GM23338 (cell line): Measurements from ENCODE around the gene FAM227B. TPM values are rescaled to one million over a fixed set of nuclear protein-coding genes. Genes with fewer than 3 reads are reported as not detected.

Experiments
- ATAC-seq: fragments of 200-7000 bp; cut with Tn5 transposase; 3 replicates; pipeline ENCODE4 v1.9.1; 2020
- DNase-seq: peaks from one replicate; pipeline ENCODE4 v3.0.0-alpha.2; 2015; ENCODE audit warnings: low spot score
- H2AFZ ChIP-seq: fragments of 200-600 bp; sonication (generic); 2 replicates; pipeline ENCODE4 v1.8.0; 2016; ENCODE audit warnings: antibody characterized with exemption, mild to moderate bottlenecking, moderate library complexity
- H3F3A ChIP-seq: fragments of 200-600 bp; sonication (generic); replicated peaks from 2 replicates; pipeline ENCODE4 v1.8.0; 2017; ENCODE audit warnings: antibody characterized with exemption, mixed run types, low read depth
- H3K27ac ChIP-seq: fragments of 200-600 bp; sonication (generic); 2 replicates; pipeline ENCODE4 v1.6.1; 2016; ENCODE audit warnings: low read depth
- H3K27me3 ChIP-seq: fragments of 200-600 bp; sonication (generic); 2 replicates; pipeline ENCODE4 v1.8.0; 2016; ENCODE audit warnings: mild to moderate bottlenecking, mixed run types, moderate library complexity; ENCODE audit not compliant: insufficient read depth
- H3K36me3 ChIP-seq: fragments of 200-600 bp; sonication (generic); 2 replicates; pipeline ENCODE4 v1.8.0; 2016; ENCODE audit warnings: mild to moderate bottlenecking; ENCODE audit not compliant: insufficient read depth
- H3K4me1 ChIP-seq: fragments of 200-600 bp; sonication (generic); 2 replicates; pipeline ENCODE4 v1.8.0; 2016; ENCODE audit warnings: mild to moderate bottlenecking, moderate library complexity; ENCODE audit not compliant: insufficient read depth
- H3K4me2 ChIP-seq: fragments of 200-600 bp; sonication (generic); 2 replicates; pipeline ENCODE4 v1.7.1; 2017; ENCODE audit warnings: mixed run types
- H3K4me3 ChIP-seq: fragments of 200-600 bp; sonication (generic); 2 replicates; pipeline ENCODE4 v1.6.1; 2016; ENCODE audit warnings: mixed run types
- H3K79me2 ChIP-seq: fragments of 200-600 bp; sonication (generic); replicated peaks from 2 replicates; pipeline ENCODE4 v1.8.0; 2017; ENCODE audit warnings: mild to moderate bottlenecking; ENCODE audit not compliant: insufficient read depth
- H3K9me2 ChIP-seq: fragments of 200-600 bp; sonication (generic); 2 replicates; pipeline ENCODE4 v1.8.0; 2017; ENCODE audit not compliant: insufficient read depth
- H4K20me1 ChIP-seq: fragments of 200-600 bp; sonication (generic); replicated peaks from 2 replicates; pipeline ENCODE4 v1.8.0; 2017; ENCODE audit warnings: mild to moderate bottlenecking; ENCODE audit not compliant: insufficient read depth
- H3K27ac Mint-ChIP-seq: 2 replicates; pipeline ENCODE4 v1.8.0; 2020; ENCODE audit warnings: inconsistent platforms, mild to moderate bottlenecking, moderate library complexity, mixed read lengths
- H3K27me3 Mint-ChIP-seq: 3 replicates; pipeline ENCODE4 v1.8.0; 2022; ENCODE audit warnings: low read depth, mild to moderate bottlenecking, moderate library complexity, mixed read lengths, inconsistent platforms; ENCODE audit not compliant: insufficient read depth, poor library complexity
- H3K36me3 Mint-ChIP-seq: 3 replicates; pipeline ENCODE4 v1.8.0; 2021; ENCODE audit warnings: low read depth, mild to moderate bottlenecking, inconsistent platforms, moderate library complexity, mixed read lengths
- H3K4me1 Mint-ChIP-seq: 3 replicates; pipeline ENCODE4 v1.8.0; 2020; ENCODE audit warnings: mild to moderate bottlenecking, inconsistent platforms, mixed read lengths
- H3K4me3 Mint-ChIP-seq: 3 replicates; pipeline ENCODE4 v1.8.0; 2021; ENCODE audit warnings: moderate library complexity, mild to moderate bottlenecking, inconsistent platforms, mixed read lengths
- H3K9me3 Mint-ChIP-seq: 3 replicates; pipeline ENCODE4 v1.8.0; 2020; ENCODE audit warnings: moderate library complexity, mild to moderate bottlenecking, inconsistent platforms, mixed read lengths
- CREB1 ChIP-seq: fragments of 250-450 bp; sonication (Bioruptor Pico); IDR thresholded peaks from 2 replicates; pipeline ENCODE4 v1.5.0; 2020; ENCODE audit warnings: low read depth, mild to moderate bottlenecking, moderate library complexity
- ETS1 ChIP-seq: IDR thresholded peaks from 2 replicates; pipeline ENCODE4 v1.6.1; 2016; ENCODE audit warnings: antibody characterized with exemption
- EZH2 ChIP-seq: fragments of 200-600 bp; sonication (generic); IDR thresholded peaks from one replicate; pipeline ENCODE4 v1.8.0; 2017; ENCODE audit warnings: antibody characterized with exemption, mild to moderate bottlenecking, low read depth; ENCODE audit not compliant: unreplicated experiment
- JUNB ChIP-seq: IDR thresholded peaks from one replicate; pipeline ENCODE4 v1.6.1; 2016; ENCODE audit warnings: antibody characterized with exemption; ENCODE audit not compliant: unreplicated experiment
- POLR2AphosphoS5 ChIP-seq: IDR thresholded peaks from 2 replicates; pipeline ENCODE4 v1.6.1; 2016; ENCODE audit warnings: antibody characterized with exemption, low read depth
- REST ChIP-seq: IDR thresholded peaks from one replicate; pipeline ENCODE4 v1.6.1; 2018; ENCODE audit warnings: antibody characterized with exemption; ENCODE audit not compliant: unreplicated experiment
- STAT1 ChIP-seq: IDR thresholded peaks from one replicate; pipeline ENCODE4 v1.6.1; 2016; ENCODE audit warnings: antibody characterized with exemption; ENCODE audit not compliant: unreplicated experiment
- ZNF331 ChIP-seq: fragments of 250-450 bp; sonication (Bioruptor Pico); IDR thresholded peaks from 2 replicates; pipeline ENCODE4 v1.5.0; 2020; ENCODE audit warnings: low read depth, mild to moderate bottlenecking, moderate library complexity
- polyA plus RNA-seq: library from polyadenylated mRNA; unstranded; fragments of >200 nt; fragmentation: Nextera tagmentation; extraction: Ambion mirVana; gene quantifications from 2 replicates; pipeline ENCODE4 v1.2.1, GENCODE V29; 2016
- total RNA-seq: library from RNA; depleted of rRNA; stranded (reverse); fragments of >200 nt; shearing (Covaris generic); gene quantifications from 2 replicates; pipeline ENCODE4 v1.2.3, GENCODE V29; 2014
- TF ChIP-seq, protein P1 (sequence below): fragments of 250-450 bp; sonication (Bioruptor Pico); IDR thresholded peaks from 2 replicates; pipeline ENCODE4 v1.5.0; 2020; ENCODE audit warnings: mild to moderate bottlenecking, moderate library complexity

Gene FAM227B
- total and polyA plus RNA-seq, 2 experiments from 2014 or later, result 2.6 to 10.2 TPM

- H3K9me2 ChIP-seq, result no peaks in the 10 kb centered on the region; the same call in 1 of the 2 replicates
- Mint-ChIP-seq H3K27me3 (no peaks in the 10 kb centered on the region), H3K4me3 (no peak overlapping the region), H3K9me3 (peaks cover 42% of the 10 kb centered on the region), H3K4me1 (no peaks in the 10 kb centered on the region), H3K36me3 (peaks cover 20% of the 10 kb centered on the region; the same call in 2 of the 3 replicates), H3K27ac (no peak overlapping the region)
- DNase-seq, result no peak
- H4K20me1 ChIP-seq, result no peaks in the 10 kb centered on the region
- H3K4me1 ChIP-seq, result no peaks in the 10 kb centered on the region
- H3K36me3 ChIP-seq, result no peaks in the 10 kb centered on the region; the same call in 1 of the 2 replicates
- no peak overlapping the region for H2AFZ ChIP-seq
- H3K79me2 ChIP-seq, result no peaks in the 10 kb centered on the region
- no peak for TF ChIP-seq POLR2AphosphoS5
- no peak for TF ChIP-seq ETS1
- TF ChIP-seq EZH2, result no peak
- no peak for TF ChIP-seq ZNF331 (CRISPR knock-in tag)
- no peak for TF ChIP-seq JUNB
- no peak for TF ChIP-seq CREB1 (CRISPR knock-in tag)
- TF ChIP-seq STAT1, result no peak
- TF ChIP-seq, protein P1, sequence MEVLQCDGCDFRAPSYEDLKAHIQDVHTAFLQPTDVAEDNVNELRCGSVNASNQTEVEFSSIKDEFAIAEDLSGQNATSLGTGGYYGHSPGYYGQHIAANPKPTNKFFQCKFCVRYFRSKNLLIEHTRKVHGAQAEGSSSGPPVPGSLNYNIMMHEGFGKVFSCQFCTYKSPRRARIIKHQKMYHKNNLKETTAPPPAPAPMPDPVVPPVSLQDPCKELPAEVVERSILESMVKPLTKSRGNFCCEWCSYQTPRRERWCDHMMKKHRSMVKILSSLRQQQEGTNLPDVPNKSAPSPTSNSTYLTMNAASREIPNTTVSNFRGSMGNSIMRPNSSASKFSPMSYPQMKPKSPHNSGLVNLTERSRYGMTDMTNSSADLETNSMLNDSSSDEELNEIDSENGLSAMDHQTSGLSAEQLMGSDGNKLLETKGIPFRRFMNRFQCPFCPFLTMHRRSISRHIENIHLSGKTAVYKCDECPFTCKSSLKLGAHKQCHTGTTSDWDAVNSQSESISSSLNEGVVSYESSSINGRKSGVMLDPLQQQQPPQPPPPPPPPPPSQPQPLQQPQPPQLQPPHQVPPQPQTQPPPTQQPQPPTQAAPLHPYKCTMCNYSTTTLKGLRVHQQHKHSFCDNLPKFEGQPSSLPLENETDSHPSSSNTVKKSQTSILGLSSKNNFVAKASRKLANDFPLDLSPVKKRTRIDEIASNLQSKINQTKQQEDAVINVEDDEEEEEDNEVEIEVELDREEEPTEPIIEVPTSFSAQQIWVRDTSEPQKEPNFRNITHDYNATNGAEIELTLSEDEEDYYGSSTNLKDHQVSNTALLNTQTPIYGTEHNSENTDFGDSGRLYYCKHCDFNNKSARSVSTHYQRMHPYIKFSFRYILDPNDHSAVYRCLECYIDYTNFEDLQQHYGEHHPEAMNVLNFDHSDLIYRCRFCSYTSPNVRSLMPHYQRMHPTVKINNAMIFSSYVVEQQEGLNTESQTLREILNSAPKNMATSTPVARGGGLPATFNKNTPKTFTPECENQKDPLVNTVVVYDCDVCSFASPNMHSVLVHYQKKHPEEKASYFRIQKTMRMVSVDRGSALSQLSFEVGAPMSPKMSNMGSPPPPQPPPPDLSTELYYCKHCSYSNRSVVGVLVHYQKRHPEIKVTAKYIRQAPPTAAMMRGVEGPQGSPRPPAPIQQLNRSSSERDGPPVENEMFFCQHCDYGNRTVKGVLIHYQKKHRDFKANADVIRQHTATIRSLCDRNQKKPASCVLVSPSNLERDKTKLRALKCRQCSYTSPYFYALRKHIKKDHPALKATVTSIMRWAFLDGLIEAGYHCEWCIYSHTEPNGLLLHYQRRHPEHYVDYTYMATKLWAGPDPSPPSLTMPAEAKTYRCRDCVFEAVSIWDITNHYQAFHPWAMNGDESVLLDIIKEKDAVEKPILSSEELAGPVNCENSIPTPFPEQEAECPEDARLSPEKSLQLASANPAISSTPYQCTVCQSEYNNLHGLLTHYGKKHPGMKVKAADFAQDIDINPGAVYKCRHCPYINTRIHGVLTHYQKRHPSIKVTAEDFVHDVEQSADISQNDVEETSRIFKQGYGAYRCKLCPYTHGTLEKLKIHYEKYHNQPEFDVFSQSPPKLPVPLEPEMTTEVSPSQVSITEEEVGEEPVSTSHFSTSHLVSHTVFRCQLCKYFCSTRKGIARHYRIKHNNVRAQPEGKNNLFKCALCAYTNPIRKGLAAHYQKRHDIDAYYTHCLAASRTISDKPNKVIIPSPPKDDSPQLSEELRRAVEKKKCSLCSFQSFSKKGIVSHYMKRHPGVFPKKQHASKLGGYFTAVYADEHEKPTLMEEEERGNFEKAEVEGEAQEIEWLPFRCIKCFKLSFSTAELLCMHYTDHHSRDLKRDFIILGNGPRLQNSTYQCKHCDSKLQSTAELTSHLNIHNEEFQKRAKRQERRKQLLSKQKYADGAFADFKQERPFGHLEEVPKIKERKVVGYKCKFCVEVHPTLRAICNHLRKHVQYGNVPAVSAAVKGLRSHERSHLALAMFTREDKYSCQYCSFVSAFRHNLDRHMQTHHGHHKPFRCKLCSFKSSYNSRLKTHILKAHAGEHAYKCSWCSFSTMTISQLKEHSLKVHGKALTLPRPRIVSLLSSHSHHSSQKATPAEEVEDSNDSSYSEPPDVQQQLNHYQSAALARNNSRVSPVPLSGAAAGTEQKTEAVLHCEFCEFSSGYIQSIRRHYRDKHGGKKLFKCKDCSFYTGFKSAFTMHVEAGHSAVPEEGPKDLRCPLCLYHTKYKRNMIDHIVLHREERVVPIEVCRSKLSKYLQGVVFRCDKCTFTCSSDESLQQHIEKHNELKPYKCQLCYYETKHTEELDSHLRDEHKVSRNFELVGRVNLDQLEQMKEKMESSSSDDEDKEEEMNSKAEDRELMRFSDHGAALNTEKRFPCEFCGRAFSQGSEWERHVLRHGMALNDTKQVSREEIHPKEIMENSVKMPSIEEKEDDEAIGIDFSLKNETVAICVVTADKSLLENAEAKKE, result no peak
- no peak for TF ChIP-seq REST
- H3K4me2 ChIP-seq, result no peak overlapping the region
- no peaks in the 10 kb centered on the region for H3F3A ChIP-seq
- H3K27ac ChIP-seq, result no peak overlapping the region
- no peaks in the 10 kb centered on the region for H3K27me3 ChIP-seq
- H3K4me3 ChIP-seq, result no peak overlapping the region
- ATAC-seq, result no peak
Measured at GRCh38 chr15:49656734-49657133, 36.1 kb upstream of the FAM227B start.
